Measurements from ENCODE around the gene TXNDC8.

TXNDC8 gene

DNA sequence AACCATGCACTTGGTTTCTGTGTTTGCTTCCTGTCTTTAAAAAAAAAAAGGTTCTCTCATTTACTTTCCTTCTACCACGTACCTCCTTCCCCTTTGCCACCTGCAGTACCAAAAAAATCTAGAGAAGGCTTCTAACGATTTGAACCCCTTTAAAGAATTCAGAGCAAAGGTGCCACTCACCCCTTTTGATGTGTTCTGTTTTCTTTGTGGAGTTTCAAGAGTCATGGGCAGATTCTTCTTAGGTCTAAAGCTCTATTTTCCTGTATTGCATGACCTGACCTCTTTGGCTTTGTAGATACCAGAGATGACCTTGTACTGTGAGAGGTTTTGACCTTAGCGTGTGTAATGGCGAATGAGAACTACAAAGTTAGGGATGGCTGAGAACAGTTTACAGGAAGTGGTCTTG lies 29.0 kb downstream of the TXNDC8 start:
- H3K36me3 Mint-ChIP-seq = no peaks in the 10 kb centered on the region
- H3K27ac Mint-ChIP-seq = no peak overlapping the region
- no peaks in the 10 kb centered on the region for H3K4me1 Mint-ChIP-seq
- ATAC-seq = no peak
- no peaks in the 10 kb centered on the region for H3K9me3 Mint-ChIP-seq
- H3K4me3 Mint-ChIP-seq = no peak overlapping the region
- DNase-seq (ENCODE audit: low spot score in 2 of 2) = no peak

DNA sequence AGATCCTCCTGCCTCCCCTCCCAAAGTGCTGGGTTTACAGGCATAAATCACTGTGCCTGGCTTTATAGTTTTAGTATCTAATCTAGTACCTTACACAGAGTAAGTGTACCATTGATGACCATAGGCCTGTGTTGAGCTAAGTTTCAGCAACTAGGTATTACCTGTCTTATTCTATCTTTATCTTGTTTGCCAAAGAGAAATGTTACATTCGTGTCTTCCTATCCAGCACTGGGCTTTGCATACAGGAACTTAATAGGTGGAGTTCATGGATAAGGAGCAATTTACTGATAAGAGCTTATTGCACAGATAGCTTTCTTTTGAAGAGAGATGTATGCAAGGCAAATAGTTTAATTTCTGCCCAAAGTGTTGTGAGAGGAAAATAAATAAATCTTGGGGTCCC lies 30.5 kb downstream of the TXNDC8 start:
- no peak for DNase-seq (ENCODE audit: low spot score in 2 of 2)
- ATAC-seq = no peak
- Mint-ChIP-seq H3K9me3 (no peaks in the 10 kb centered on the region), H3K36me3 (no peaks in the 10 kb centered on the region), H3K4me3 (no peak overlapping the region), H3K4me1 (no peaks in the 10 kb centered on the region), H3K27ac (no peak overlapping the region)

DNA sequence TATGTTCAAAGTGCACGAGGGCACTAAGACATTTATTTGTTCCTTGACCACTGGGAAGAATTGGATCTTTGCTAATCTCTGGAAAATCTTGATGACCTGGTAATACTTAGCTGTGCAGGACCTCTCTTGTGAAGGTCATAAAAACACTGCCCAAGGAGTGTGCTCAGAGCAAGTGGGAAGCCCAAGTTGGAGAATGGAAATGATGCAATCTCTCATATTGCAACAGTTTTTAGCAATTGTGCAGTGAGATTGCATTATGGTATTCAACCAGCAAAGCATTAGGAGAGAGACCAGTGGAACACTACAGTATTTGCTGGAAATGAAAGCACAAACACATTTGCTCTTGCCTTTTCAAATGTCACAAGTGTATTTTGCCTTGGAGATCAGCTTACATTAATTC lies 34.5 kb downstream of the TXNDC8 start:
- ATAC-seq = no peak
- Mint-ChIP-seq H3K4me1 (no peaks in the 10 kb centered on the region), H3K36me3 (no peaks in the 10 kb centered on the region), H3K27ac (no peak overlapping the region), H3K9me3 (no peaks in the 10 kb centered on the region), H3K4me3 (no peak overlapping the region)
- no peak for DNase-seq (ENCODE audit: low spot score in 2 of 2)

DNA sequence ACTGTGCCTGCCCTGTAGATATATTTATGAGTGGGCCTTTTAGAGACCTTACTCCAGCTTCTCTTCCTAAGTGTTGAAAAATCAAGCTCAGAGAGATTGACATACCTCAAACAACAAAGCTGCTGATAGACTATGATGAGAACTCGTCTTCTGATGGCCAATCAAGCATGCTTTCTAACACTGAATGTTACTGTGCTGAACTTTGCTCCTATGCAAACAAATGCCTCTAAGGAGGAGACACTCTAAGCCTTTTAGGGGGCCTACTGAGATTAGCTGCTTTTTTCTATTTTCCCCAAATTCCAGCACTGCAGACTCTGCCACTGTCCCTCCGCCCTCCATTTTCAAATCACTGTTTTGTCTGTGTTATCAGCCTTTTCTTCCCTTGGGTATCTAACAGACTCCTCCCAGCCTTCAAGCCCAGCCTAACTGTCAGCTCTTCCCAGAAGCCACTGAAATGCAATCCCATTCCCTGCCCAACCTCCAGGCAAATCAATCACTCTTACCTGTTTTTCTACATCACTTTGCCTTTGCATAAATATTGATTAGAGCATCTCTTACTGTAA lies 39.5 kb downstream of the TXNDC8 start:
- no peaks in the 10 kb centered on the region for H3K36me3 Mint-ChIP-seq
- H3K9me3 Mint-ChIP-seq = no peaks in the 10 kb centered on the region

DNA sequence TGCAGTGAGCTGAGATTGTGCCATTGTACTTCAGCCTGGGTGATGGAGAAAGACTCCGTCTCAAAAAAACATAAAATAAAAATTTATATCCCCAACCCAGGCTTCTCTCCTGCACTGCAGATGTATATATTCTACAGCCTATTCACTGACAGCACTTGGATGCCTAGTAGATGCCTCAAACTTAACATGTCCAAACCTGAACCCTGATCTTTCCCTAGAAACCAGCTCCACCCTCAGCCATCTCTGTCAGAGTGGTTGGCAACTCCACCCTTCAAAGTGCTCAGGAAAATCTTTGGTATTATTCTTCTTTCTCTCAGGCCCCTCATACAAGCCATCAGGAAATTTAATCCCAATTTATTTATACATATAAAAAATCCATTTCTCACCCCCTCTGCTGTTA lies 44.4 kb downstream of the TXNDC8 start:
- Mint-ChIP-seq H3K27ac (no peak overlapping the region), H3K36me3 (no peaks in the 10 kb centered on the region), H3K4me3 (no peak overlapping the region), H3K4me1 (no peaks in the 10 kb centered on the region), H3K9me3 (no peaks in the 10 kb centered on the region)
- no peak for ATAC-seq
- DNase-seq (ENCODE audit: low spot score in 2 of 2) = no peak

More for the DNA sequence above, 39.5 kb downstream of the TXNDC8 start:
- Mint-ChIP-seq H3K27ac (no peak overlapping the region), H3K4me3 (no peak overlapping the region), H3K4me1 (no peaks in the 10 kb centered on the region)
- ATAC-seq = no peak
- DNase-seq (ENCODE audit: low spot score in 2 of 2) = no peak

DNA sequence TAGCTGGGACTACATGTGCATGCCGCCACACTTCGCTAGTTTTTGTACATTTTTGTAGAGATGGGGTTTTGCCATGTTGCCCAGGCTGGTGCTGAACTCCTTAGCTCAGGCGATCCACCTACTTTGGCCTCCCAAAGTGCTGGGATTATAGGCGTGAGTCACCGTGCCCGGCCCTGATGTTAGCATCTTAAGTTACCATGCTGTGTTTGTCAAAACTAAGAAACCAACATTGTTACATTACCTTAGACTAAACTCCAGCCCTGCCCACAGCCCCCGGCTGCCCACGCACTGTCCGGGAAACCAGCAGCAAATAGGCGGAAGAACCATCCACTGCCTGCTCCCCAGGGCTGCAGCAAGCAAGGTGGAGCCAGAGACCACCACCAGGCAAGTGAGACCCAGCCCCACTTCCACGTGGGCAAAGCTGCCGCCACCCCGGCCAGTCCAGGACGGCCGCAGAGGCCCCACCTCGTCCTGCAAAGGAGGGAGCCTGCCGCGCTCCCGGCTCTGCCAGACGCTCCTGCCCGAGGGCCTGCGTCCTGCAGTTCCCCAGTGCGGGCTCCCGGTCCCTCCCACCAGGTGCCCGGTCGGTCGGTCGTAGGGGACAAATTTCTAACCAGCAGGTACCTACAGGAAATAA lies 45.6 kb downstream of the TXNDC8 start:
- Mint-ChIP-seq H3K36me3 (no peaks in the 10 kb centered on the region), H3K9me3 (no peaks in the 10 kb centered on the region), H3K4me1 (no peaks in the 10 kb centered on the region), H3K4me3 (no peak overlapping the region), H3K27ac (no peak overlapping the region)
- DNase-seq (ENCODE audit: low spot score in 2 of 2) = no peak
- ATAC-seq = no peak

DNA sequence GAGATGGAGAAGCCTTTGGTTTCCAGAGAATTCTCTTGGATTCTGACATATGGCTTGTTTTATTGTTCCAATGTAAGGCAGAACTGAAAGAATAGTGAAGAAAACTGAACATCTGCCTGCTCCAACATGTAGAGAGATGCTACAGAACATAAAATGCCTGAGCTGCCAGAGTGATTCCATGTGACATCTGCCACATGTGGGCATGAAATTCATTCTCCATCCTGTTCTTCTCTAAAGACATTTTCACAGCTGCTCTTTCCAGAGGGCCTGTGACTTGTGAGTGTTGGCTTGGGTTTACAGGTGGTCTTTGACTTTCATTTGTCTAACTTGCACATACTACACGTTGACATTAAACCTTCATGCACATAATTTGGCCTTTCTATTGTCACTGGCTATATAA lies 47.7 kb downstream of the TXNDC8 start:
- Mint-ChIP-seq H3K27ac (no peak overlapping the region), H3K36me3 (no peaks in the 10 kb centered on the region), H3K4me3 (no peak overlapping the region), H3K9me3 (no peaks in the 10 kb centered on the region), H3K4me1 (no peaks in the 10 kb centered on the region)
- ATAC-seq = no peak
- DNase-seq (ENCODE audit: low spot score in 2 of 2) = no peak

DNA sequence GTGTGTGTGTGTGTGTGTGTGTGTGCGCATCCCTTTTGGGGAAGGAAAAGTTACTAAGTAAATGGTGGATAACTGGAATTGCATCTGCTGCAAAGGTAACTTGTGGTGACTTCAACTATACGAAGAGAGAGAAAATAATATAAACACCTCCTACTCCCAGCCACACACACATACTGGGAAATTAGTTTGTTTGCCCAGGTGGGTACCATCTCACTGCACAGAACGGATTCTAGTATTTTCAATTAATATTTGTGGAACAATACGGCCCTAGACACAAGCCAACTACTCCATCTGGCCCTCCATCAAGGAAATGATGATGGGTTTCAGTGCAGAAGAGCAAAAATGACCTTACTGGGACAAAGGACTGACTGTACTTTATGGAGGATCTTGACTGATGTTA lies 49.2 kb downstream of the TXNDC8 start:
- no peak overlapping the region for H3K4me3 Mint-ChIP-seq
- no peak overlapping the region for H3K27ac Mint-ChIP-seq
- H3K4me1 Mint-ChIP-seq = no peaks in the 10 kb centered on the region
- DNase-seq (ENCODE audit: low spot score in 2 of 2) = no peak
- H3K36me3 Mint-ChIP-seq = no peaks in the 10 kb centered on the region
- H3K9me3 Mint-ChIP-seq = no peaks in the 10 kb centered on the region
- ATAC-seq = no peak

DNA sequence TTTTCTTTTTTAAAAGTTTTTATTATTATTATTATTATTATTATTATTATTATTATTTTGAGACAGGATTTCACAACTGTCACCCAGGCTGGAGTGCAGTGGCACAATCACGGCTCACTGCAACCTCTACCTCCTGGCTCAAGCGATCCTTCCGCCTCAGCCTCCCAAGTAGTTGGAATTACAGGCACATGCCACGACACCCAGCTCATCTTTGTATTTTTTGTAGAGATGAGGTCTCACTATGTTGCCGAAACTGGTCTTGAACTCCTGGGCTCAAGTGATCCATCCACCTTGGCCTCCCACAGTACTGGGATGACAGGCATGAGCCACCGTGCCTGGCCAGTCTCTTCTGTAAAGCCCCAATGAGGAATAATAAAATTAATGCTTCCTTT lies 50.4 kb downstream of the TXNDC8 start:
- Mint-ChIP-seq H3K9me3 (no peaks in the 10 kb centered on the region), H3K4me1 (no peaks in the 10 kb centered on the region), H3K4me3 (no peak overlapping the region), H3K27ac (no peak overlapping the region), H3K36me3 (no peaks in the 10 kb centered on the region)
- ATAC-seq (no peak), DNase-seq (ENCODE audit: low spot score in 2 of 2) (no peak)

DNA sequence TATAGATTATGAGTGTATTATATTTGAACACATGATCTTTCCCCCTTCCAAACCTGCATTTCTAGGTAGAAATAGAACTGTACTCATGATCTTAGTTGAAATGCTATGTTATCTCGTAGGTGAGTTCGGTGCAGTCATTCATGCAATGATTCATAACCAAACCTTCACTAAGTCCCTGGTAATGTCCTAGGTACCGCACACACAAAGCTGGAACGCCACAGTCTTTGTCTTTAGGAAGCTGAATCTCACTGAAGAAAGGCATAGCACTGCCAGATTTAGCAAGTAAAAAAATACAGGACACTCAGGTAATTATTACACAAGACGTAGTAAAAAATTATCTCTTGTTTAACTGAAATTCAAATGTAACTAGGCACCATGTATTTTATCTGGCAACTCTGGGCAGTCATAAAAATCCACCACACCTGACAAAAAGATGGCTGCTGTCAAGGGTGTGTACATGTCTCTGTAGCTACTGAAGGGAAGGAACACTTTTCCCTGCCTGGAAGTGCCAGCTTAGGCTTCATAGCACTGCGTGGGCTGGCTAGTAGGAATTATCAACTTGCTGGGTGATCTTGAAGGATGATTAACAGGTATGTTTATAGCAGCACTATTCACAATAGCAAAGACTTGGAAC lies 53.3 kb downstream of the TXNDC8 start:
- Mint-ChIP-seq H3K4me1 (no peaks in the 10 kb centered on the region), H3K4me3 (no peak overlapping the region), H3K36me3 (no peaks in the 10 kb centered on the region), H3K27ac (no peak overlapping the region), H3K9me3 (no peaks in the 10 kb centered on the region)
- ATAC-seq = no peak
- DNase-seq (ENCODE audit: low spot score in 2 of 2) = no peak

DNA sequence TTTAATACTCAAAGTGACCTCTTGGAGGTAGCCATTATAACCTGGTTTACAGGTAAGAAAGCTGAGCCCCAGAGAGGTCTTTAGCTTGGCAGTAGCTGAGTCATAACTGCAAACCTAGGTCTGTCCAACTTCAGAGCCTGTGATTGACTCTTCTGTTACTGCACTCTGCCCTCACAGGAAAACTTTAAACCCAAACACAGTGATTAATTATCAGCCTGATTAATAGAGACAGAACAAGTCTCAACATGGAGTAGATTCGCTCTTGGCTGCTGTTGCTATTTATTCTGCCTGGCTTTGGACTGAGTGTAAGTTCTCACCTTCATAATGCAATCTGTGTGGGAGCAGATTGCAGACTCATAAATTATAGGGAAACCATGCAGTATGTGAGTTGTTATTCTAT lies 53.9 kb downstream of the TXNDC8 start:
- Mint-ChIP-seq H3K4me3 (no peak overlapping the region), H3K4me1 (no peaks in the 10 kb centered on the region), H3K27ac (no peak overlapping the region), H3K36me3 (no peaks in the 10 kb centered on the region), H3K9me3 (no peaks in the 10 kb centered on the region)
- ATAC-seq = no peak
- no peak for DNase-seq (ENCODE audit: low spot score in 2 of 2)

DNA sequence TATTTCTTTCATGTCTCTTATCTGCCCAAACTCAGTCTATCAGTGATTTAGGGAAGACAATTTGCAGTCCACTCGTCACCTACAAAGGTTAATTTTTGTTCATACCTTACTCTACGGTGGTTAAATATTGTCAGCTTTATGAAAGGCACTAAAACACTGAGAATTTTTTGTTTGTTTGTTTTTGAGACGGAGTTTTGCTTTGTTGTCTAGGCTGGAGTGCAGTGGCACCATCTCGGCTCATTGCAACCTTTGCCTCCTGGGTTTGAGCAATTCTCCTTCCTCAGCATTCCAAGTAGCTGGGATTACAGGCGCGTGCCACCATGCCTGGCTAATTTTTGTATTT lies 55.0 kb downstream of the TXNDC8 start:
- Mint-ChIP-seq H3K9me3 (no peaks in the 10 kb centered on the region), H3K4me1 (no peaks in the 10 kb centered on the region), H3K27ac (no peak overlapping the region), H3K4me3 (no peak overlapping the region), H3K36me3 (no peaks in the 10 kb centered on the region)
- DNase-seq (ENCODE audit: low spot score in 2 of 2) = no peak
- no peak for ATAC-seq

DNA sequence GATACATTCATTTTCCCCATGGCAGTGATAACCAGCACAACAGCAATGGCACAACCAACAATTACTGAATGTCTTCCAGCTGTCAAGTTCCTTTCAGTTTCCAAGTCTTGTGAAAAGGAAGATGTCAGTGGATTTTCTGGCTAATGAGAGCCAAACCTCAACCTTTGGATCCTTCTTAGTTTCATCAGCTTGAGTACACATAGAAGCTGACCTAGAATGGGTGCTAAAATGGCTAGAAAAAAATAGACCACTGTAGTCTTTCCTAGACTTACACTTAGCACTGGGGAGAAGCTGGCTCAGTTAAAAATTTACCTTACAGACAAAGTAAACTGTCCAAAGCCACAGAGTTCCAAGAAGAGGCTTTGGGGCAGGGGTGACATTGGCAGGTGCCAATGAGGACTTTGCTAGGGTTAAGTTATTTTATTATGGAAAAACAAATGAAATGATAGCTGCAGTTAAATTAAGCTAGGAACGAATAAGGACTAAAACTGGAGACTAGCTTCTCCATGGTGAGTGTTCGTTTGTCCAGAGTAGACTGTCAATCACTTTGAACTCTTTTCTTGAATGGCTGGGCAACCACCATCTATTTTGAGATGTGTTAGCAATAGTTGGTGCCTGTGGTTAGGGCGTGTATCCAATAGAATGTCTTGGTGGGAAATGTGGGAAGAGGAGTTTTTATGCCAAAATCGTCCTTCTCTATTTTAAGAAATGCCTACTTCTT lies 55.5 kb downstream of the TXNDC8 start:
- Mint-ChIP-seq H3K36me3 (no peaks in the 10 kb centered on the region), H3K4me3 (no peak overlapping the region), H3K4me1 (no peaks in the 10 kb centered on the region), H3K27ac (no peak overlapping the region), H3K9me3 (no peaks in the 10 kb centered on the region)
- DNase-seq (ENCODE audit: low spot score in 2 of 2) (no peak), ATAC-seq (no peak)

DNA sequence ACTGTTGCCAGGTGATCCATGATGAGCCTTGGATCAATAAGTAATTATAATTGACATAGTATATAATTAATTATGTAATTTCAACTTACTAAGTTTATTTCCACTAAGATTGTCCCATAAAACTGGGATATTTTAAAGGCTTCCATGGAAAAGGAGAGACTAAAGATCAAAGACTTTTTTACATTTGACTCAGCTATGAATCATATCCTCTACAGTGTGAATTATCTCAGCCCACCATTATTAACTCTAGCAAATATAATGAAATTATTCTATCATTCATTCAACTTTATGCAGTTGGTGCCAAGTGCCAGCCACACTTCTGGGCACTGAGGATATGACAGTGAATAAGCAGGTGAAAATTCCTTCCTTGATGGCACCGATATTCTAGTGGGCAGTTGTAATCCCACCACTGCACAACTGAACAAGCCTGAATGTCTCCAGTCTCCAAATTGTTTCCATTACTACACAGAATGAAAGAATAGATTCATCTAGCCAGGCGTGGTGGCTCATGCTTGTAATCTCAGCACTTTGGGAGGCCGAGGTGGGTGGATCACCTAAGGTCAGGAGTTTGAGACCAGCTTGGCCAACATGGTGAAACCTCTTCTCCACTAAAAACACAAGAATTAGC lies 59.5 kb downstream of the TXNDC8 start:
- Mint-ChIP-seq H3K27ac (no peak overlapping the region), H3K9me3 (no peaks in the 10 kb centered on the region), H3K4me1 (no peaks in the 10 kb centered on the region), H3K36me3 (no peaks in the 10 kb centered on the region), H3K4me3 (no peak overlapping the region)
- DNase-seq (ENCODE audit: low spot score in 2 of 2) (no peak), ATAC-seq (no peak)

DNA sequence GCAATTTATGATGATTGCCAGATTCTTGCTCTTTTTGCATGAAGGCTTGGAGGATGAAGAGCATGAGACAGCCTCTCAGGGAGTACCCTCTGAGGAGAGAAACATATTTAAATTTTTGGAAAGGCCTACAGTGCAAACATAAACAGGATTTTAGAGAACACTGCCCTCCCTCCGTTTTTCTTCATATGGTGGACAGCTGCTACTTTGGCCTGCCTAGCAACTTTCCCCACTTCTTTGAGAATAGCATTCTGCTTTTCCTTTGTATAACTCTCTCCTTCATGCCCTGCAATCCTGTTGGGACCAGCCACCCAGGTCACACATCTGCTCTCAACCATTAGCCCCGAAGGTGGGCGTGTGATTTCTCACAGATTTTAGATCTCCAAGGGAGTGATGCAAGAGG lies 60.9 kb downstream of the TXNDC8 start:
- no peaks in the 10 kb centered on the region for H3K36me3 Mint-ChIP-seq
- no peaks in the 10 kb centered on the region for H3K4me1 Mint-ChIP-seq
- H3K27ac Mint-ChIP-seq = no peak overlapping the region
- ATAC-seq (no peak), DNase-seq (ENCODE audit: low spot score in 2 of 2) (no peak)
- H3K9me3 Mint-ChIP-seq = no peaks in the 10 kb centered on the region
- no peak overlapping the region for H3K4me3 Mint-ChIP-seq
